ENCODE data around the gene YJEFN3. TPM values are rescaled to one million over a fixed set of nuclear protein-coding genes. Genes with fewer than 3 reads are reported as not detected.

Gene YJEFN3
- total RNA-seq, 8 experiments from 2014 or later = 1.1 to 10.6 (median 4.2) TPM

DNA sequence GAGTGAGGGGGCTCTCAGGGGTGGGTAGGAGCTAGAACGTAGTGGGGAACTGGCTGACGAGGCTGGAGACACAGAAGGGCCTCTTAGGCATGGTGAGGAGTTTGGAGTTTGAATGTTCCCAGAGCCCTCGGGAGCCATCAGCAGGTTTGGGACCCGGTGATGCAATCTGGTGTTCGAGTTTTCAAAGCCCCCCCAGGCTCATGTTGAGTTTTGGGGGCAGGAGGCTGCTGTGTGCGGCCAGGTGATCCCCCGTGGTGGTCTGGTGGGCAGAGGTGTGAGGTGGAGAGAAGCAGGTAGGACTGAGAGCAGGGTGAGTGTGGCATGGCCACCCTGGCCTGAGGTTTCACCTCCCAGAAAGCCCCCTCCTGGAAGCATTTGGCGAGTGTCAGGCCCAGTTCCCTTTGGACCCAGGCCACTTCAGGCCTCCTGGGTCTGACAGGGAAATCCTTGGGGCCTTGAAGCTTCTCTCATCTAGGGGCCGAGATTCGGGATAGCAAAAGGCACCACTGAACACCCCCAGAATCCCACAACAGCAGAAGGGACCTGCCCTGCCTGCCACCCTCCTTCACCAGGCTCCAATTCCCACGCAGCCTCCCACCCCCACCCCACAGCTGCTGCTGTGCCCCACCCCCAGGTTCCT lies 1.2 kb downstream of the YJEFN3 start:
- no peak overlapping the region for H3K4me3 ChIP-seq
- WGBS, 10 experiments = 70 to 100% (median 100%) methylated on average over 1 to 2 of the region's 11 CpGs; no CpG with 5 or more reads in 7 of the 10 experiments
- no peak overlapping the region for H3K27ac ChIP-seq
- ATAC-seq (replicated peaks in 6 of 8) = no peak
- peaks cover 24 to 39% of the 10 kb centered on the region in 2 donors for H3K4me1 ChIP-seq (replicated peaks in 1 of 2)
- in situ Hi-C loops (cut with MboI; ENCODE audit: low pct_unique_long_range_greater_than_20kb in 2 of 9, low sequenced_read_pairs in 9 of 9, unreplicated experiment in 9 of 9) = loop anchor here (10.0 to 25.0 kb wide), 2 partner anchors 107 to 115 kb away; partner anchors contain the start of genes GMIP (in 9 of the 9) and LPAR2 (in 3 of the 9)

DNA sequence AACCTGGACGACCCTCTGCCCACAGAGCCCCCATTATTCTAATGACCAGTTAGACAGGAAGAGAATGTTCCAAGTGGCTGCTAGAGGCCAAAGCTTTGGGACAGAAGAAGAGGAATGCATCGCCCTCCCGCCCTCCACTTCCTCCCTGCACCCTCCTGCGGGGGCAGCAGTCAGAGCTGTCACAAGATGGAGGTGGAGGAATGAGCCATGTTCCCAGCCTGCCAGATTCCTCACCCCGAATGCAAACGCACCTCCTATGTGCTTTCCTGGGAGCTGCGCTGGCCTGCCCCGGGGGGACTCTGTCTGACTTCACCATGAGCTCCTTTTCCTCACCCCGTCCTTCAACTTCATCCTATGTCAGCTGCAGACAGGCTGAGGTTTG lies 1.7 kb downstream of the YJEFN3 start:
- in situ Hi-C loops (cut with MboI; ENCODE audit: low pct_unique_long_range_greater_than_20kb in 2 of 9, low sequenced_read_pairs in 9 of 9, unreplicated experiment in 9 of 9) = loop anchor here in 8 of 9 experiments (10.0 to 25.0 kb wide), 2 partner anchors 107 to 114 kb away; partner anchors contain the start of genes GMIP (in 8 of the 8) and LPAR2 (in 3 of the 8)
- 0 to 100% (median 80%) methylated on average over 1 of the region's 9 CpGs; no CpG with 5 or more reads in 7 of the 10 experiments for WGBS, 10 experiments
- Histone ChIP-seq H3K27ac (no peak overlapping the region), H3K4me3 (no peak overlapping the region), H3K4me1 (replicated peaks in 1 of 2) (peaks cover 22 to 34% of the 10 kb centered on the region in 2 donors)
- no peak for ATAC-seq (replicated peaks in 6 of 8)

DNA sequence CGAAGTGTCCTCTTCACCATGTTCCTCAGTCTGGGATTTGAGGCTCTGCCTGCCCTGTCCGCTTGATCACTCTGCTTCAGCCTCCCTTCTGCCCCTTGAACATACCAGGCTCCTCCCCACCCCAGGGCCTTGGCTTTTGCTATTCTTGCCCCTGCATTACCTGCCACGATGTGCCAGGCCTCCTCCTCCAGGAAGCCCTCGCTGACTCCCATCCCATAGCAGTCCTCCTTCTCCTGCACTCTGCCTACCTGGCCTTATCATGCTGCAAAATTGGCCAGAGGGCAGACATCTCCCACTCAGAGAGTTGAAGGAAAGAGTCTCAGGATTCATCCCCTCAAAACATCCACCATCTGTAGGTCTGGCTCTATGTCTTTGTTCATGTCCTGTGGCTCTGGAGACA lies 2.2 kb downstream of the YJEFN3 start:
- WGBS, 10 experiments = 50 to 100% (median 90%) methylated on average over 1 to 4 of the region's 4 CpGs; no CpG with 5 or more reads in 4 of the 10 experiments
- ATAC-seq (replicated peaks in 6 of 8) = no peak
- in situ Hi-C loops (cut with MboI; ENCODE audit: low pct_unique_long_range_greater_than_20kb in 2 of 9, low sequenced_read_pairs in 9 of 9, unreplicated experiment in 9 of 9) = loop anchor here in 8 of 9 experiments (10.0 to 25.0 kb wide), 2 partner anchors 106 to 114 kb away; partner anchors contain the start of genes GMIP (in 8 of the 8) and LPAR2 (in 3 of the 8)
- Histone ChIP-seq H3K4me3 (no peak overlapping the region), H3K27ac (no peak overlapping the region), H3K4me1 (replicated peaks in 1 of 2) (peaks cover 17 to 30% of the 10 kb centered on the region in 2 donors)

DNA sequence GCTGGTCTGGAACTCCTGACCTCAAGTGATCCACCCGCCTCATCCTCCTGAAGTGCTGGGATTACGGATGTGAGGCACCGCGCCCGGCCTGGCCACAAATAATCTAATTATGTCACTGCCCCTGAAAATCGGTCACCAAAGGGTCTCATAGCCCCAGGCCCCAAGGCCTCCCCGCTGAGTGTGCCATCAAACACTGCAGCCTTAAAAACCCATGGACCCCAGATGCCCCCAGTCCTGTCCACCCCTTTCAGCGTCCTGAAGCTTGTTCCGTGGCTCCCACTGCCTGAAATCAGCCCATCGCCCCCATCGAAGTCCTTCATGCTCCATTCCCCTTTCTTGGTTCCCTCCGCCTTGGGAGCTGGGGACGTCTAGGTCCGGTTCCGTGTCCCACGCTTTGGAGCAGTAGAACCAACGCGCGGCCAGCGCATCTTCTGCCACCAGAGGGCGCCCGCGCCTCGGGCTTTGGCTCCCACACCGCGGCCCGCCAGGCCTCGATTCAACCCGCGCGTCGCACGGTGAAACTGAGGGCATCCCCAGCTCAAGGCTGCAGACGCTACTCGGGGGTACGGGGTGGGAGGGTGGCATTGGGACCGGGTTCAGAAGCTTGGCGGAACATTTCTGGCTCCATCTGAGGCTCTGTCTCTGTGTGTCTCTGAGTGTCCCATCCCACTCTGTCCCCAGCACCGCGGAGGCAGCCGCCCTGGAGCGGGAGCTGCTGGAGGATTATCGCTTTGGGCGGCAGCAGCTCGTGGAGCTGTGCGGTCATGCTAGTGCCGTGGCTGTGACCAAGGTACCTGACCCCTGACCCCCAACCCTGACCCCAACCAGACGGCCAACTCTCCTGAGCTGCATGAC lies 3.5 kb downstream of the YJEFN3 start:
- Histone ChIP-seq H3K27ac (no peak overlapping the region), H3K4me3 (no peak overlapping the region), H3K4me1 (replicated peaks in 1 of 2) (peaks cover 7 to 19% of the 10 kb centered on the region in 2 donors)
- in situ Hi-C loops (cut with MboI; ENCODE audit: low pct_unique_long_range_greater_than_20kb in 2 of 9, low sequenced_read_pairs in 9 of 9, unreplicated experiment in 9 of 9) = loop anchor here in 8 of 9 experiments (10.0 to 25.0 kb wide), 2 partner anchors 105 to 113 kb away; partner anchors contain the start of genes GMIP (in 8 of the 8) and LPAR2 (in 3 of the 8)
- WGBS, 10 experiments = 0 to 100% (median 59%) methylated on average over 1 to 9 of the region's 48 CpGs; no CpG with 5 or more reads in 6 of the 10 experiments
- ATAC-seq (replicated peaks in 6 of 8) = peak; percentile 69 to 85 (median 75)

DNA sequence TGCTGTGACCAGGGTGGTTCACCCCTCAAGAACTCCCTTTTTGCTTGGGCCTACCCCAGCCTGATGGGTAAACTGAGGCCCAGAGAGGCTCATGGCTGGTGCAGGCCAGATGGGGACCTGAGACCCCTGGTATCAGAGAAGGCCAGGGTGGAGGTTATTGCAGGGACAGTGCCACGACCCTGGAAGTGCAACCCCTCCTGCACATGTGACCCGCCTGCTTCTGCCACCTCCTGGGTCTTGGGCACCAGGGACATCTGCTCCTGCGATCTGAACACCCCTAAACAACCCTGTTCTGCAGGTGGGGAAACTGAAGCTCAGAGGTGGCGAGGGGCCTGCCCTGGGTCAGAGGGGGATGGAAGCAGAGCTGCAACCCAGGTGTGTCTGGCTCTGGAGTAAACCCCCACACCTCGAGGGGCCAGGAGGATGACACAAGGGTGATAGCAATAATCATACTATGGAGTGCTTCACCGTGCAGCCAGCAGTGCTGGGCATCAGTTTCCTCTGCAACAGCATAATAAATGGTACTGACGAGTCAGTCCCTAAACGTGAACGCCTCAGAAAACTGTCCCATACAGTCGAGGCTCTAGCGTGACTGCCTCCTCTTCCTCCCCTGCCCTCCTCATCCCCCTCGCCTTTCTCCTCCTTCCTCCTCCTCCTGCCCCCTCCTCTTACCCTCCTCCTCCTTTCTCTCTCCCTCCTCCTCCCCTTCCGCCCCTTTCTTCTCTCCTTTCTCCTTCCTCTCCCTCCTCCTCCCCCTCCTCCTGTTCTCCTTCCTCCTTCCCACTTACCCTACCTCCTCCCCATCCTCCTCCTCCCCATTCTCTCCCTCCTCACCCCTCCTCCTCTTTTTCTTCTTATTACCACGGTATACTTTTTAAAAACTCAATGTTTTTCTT lies 4.3 kb downstream of the YJEFN3 start:
- in situ Hi-C loops (cut with MboI; ENCODE audit: low pct_unique_long_range_greater_than_20kb in 2 of 9, low sequenced_read_pairs in 9 of 9, unreplicated experiment in 9 of 9) = loop anchor here in 8 of 9 experiments (10.0 to 25.0 kb wide), 2 partner anchors 104 to 112 kb away; partner anchors contain the start of genes GMIP (in 8 of the 8) and LPAR2 (in 3 of the 8)
- H3K4me1 ChIP-seq (replicated peaks in 1 of 2) = peaks cover 5 to 17% of the 10 kb centered on the region in 2 donors
- ATAC-seq (replicated peaks in 6 of 8) = no peak
- WGBS, 10 experiments = 70 to 100% (median 92%) methylated on average over 1 to 4 of the region's 14 CpGs; no CpG with 5 or more reads in 5 of the 10 experiments
- no peak overlapping the region for H3K27ac ChIP-seq
- H3K4me3 ChIP-seq = no peak overlapping the region

DNA sequence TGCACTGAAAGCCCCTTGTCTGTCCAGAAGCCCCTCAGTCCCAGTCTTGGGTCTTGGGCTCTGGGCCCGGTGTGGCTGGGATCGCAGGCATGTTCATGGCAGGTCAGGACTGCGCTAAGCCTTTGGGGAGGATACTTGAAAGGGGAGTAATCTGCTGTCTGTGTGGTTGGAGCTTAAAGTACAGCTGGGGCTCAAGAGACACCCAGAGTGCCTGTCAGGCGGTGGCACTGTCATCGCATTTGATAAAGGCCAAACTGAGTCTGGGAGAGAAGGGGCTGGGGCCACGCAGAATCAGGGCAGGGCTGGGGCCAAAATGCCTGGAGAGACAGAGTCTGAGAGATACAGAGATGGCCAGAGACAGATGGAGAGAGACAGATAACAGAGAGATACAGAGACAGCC lies 5.1 kb downstream of the YJEFN3 start:
- in situ Hi-C loops (cut with MboI; ENCODE audit: low pct_unique_long_range_greater_than_20kb in 2 of 9, low sequenced_read_pairs in 9 of 9, unreplicated experiment in 9 of 9) = loop anchor here in 8 of 9 experiments (10.0 to 25.0 kb wide), 2 partner anchors 103 to 111 kb away; partner anchors contain the start of genes GMIP (in 8 of the 8) and LPAR2 (in 3 of the 8)
- no peak for ATAC-seq (replicated peaks in 6 of 8)
- Histone ChIP-seq H3K4me3 (no peak overlapping the region), H3K27ac (no peak overlapping the region), H3K4me1 (replicated peaks in 1 of 2) (peaks cover 3 to 15% of the 10 kb centered on the region in 2 donors)
- WGBS, 10 experiments = 50 to 100% (median 88%) methylated on average over 1 to 4 of the region's 6 CpGs; no CpG with 5 or more reads in 5 of the 10 experiments

DNA sequence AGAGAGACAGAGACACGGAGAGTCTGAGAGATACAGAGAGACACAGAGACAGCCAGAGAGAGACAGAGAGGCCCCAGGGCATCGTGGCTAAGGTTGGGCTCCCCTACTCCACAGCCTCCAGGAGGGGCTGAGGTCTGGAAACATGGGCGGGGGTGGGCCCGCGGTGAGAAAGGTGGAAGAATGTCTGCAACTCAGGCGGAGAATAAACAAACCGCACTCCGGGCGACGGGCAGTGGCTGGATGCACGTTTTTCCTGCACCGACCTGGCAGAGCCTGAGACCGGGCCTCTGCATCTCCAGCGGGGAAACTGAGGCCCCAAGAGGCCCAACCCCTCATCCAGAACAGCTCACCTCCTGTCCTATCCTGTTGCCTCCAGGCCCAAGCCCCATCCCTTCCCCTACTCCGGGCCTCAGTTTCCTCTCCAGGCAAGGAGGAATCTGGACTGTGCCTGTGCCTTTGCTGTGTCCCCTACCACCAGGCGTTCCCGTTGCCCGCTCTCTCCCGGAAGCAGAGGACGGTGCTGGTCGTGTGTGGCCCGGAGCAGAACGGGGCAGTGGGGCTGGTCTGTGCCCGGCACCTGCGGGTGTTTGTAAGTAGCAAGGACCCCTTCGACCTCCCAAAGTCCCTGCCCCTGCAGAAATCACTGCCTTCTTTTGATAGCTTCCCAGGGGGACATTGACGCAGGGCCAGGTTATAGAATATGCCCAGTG lies 6.0 kb downstream of the YJEFN3 start:
- ATAC-seq (replicated peaks in 6 of 8) = no peak
- WGBS, 10 experiments = 63 to 93% (median 87%) methylated on average over 1 to 8 of the region's 27 CpGs; no CpG with 5 or more reads in 3 of the 10 experiments
- Histone ChIP-seq H3K4me3 (no peak overlapping the region), H3K27ac (no peak overlapping the region), H3K4me1 (replicated peaks in 1 of 2) (peaks cover 2 to 11% of the 10 kb centered on the region in 2 donors)
- in situ Hi-C loops (cut with MboI; ENCODE audit: low pct_unique_long_range_greater_than_20kb in 2 of 9, low sequenced_read_pairs in 9 of 9, unreplicated experiment in 9 of 9) = loop anchor here in 8 of 9 experiments (10.0 to 25.0 kb wide), 2 partner anchors 103 to 110 kb away; partner anchors contain the start of genes GMIP (in 8 of the 8) and LPAR2 (in 3 of the 8)

DNA sequence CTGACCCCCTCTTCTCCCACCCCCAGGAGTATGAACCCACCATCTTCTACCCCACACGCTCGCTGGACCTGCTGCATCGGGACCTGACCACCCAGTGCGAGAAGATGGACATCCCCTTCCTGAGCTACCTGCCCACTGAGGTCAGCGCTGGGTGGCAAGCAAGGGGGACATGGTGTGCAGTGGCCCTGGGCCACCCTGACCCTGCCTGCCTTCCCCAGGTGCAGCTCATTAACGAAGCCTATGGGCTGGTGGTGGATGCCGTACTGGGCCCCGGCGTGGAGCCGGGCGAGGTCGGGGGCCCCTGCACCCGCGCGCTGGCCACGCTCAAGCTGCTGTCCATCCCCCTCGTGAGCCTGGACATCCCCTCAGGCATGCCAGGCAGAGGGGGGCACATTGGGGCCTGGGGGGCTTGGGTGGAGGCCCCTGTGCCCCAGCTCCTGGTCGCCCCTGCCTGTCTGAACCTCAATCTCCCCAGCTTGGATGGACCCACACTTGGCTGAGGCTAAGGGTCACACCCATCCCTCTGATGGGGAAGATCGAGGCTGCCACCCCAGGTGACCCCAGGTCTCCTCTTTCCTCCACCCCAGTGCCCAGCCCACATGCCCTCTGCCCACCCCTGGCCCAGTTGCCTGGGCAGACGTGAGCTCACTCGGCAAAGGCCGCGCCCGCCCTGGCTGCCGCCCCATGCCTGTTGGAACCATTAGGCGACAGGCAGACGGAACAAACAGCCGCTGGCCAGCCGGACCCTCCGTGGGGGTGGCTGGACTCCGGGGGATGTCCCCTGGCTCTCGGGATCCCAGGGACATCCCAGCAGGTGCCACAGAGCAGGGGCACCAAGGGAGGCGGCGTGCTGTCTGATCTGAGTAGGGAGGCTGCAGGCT lies 6.8 kb downstream of the YJEFN3 start:
- WGBS, 10 experiments = 80 to 100% (median 95%) methylated on average over 1 to 2 of the region's 34 CpGs; no CpG with 5 or more reads in 6 of the 10 experiments
- in situ Hi-C loops (cut with MboI; ENCODE audit: low pct_unique_long_range_greater_than_20kb in 2 of 9, low sequenced_read_pairs in 9 of 9, unreplicated experiment in 9 of 9) = loop anchor here in 8 of 9 experiments (10.0 to 25.0 kb wide), 2 partner anchors 102 to 109 kb away; partner anchors contain the start of genes GMIP (in 8 of the 8) and LPAR2 (in 3 of the 8)
- no peak for ATAC-seq (replicated peaks in 6 of 8)

DNA sequence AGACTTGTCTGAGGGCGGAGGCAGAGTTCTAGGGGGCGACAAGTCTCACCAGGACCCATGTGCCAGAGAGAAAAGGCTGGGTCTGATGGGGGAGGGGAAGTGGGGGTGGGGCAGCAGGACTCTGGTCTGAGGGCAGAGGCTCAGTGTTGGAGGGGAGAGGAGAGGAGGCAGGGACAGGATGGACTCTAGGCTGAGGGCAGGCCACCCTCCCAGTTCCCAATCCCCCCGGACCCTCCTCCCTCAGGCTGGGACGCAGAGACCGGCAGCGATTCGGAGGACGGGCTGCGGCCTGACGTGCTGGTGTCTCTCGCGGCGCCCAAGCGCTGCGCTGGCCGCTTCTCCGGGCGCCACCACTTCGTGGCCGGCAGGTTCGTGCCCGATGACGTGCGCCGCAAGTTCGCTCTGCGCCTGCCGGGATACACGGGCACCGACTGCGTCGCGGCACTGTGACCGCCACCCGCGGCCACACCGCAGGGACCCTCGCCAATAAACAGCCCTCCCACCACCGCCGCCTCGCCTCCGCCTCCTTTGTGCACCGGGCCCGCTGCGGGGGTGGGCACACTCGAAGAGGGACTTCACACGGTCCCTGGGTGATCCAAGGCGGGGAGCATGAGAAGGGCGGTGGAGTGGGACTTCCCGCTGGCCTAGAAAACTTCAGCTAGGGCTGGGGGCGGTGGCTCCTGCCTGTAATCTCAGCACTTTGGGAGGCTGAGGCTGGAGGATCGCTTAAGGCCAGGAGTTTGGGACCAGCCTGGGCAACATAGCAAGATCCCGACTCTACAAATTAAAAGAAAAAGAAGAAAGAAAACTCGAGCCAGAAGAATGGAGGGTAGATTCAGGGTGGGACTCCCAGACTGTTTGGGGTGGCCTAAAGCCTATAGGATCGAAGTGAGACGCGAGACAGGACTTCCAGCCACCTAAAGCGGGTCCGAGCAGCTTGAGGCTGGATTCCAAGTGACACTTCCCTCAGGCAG lies 8.7 kb downstream of the YJEFN3 start:
- 10 to 100% (median 56%) methylated on average over 1 to 11 of the region's 59 CpGs; no CpG with 5 or more reads in 4 of the 10 experiments for WGBS, 10 experiments
- ATAC-seq (replicated peaks in 6 of 8) = no peak
- Histone ChIP-seq H3K4me3 (peak overlapping the region in 2 of 5 donors; percentile 38 to 40), H3K4me1 (replicated peaks in 1 of 2) (peaks cover 1 to 16% of the 10 kb centered on the region in 2 donors), H3K27ac (no peak overlapping the region)
- in situ Hi-C loops (cut with MboI; ENCODE audit: low pct_unique_long_range_greater_than_20kb in 2 of 9, low sequenced_read_pairs in 9 of 9, unreplicated experiment in 9 of 9) = loop anchor here in 8 of 9 experiments (10.0 to 25.0 kb wide), 2 partner anchors 100 to 107 kb away; partner anchors contain the start of genes GMIP (in 8 of the 8) and LPAR2 (in 3 of the 8)

More for the DNA sequence above, 6.8 kb downstream of the YJEFN3 start:
- Histone ChIP-seq H3K4me1 (replicated peaks in 1 of 2) (peaks cover 2 to 11% of the 10 kb centered on the region in 2 donors), H3K4me3 (no peak overlapping the region), H3K27ac (no peak overlapping the region)
